Sigmoid colon (tissue), 4 donors: ENCODE results near the gene ERVK3-1.

Experiments
- EP300 ChIP-seq, 4 donors: sonication (generic); formaldehyde crosslinking; IDR thresholded peaks; one replicate each; pipeline ENCODE4 v1.6.1; 2017; ENCODE audit warnings: antibody characterized with exemption in 4 of 4
- POLR2A ChIP-seq, 2 donors: fragments of 450-650 bp; IDR thresholded peaks; one replicate each; pipeline ENCODE4 v1.6.1; 2016; ENCODE audit warnings: antibody characterized with exemption in 2 of 2, mild to moderate bottlenecking in 2 of 2, moderate library complexity in 2 of 2

DNA sequence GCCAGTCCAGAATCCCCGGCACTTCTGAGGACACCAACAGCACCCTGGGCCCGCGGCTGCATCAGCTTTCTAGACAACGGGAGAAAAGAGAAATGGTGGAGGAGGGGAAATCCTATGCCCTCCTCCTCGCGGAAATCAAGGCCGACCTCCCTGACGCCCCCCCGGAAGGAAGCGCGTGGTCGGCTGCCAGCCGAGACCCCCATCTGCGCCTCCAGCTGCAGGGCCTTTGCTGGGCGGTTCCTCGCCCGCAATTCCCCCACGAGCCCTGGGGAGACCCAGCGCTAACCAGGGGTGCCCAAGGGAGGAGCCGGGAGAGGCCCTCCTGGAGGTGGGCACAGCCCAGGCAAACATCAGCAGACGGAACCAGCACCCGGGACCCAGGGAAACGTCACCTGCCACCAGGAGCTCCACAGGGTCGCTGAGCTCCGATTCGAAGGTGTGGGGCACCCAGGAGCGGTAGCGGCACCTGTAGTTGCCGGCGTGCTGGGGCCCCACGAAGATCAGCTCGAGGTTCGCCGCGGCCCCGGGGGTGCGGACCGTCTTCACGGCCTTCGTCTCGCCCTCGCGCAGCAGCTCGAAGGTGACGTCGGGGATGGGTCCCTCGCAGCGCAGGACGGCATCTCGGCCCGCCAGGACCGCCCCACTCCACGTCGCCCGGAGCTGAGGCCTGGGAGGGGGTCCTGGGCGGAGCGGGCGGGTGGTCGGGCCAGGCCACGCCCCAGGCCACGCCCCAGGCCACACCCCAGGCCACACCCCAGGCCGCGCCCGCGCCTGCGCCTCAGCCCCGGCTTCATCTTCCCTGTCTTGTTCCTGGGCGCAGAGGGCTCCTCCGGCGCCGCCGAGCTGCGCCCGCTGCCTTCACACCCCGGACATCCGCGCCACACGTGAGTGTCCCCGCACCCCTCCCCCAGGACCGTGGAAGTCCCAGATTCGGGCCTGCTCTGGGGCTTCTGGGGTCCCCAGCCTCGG lies 42.1 kb downstream of the ERVK3-1 start:
- no peak for TF ChIP-seq POLR2A (IDR thresholded peaks at IDR 0.05)
- no peak for TF ChIP-seq EP300 (IDR thresholded peaks at IDR 0.05)
